GM12872 (cell line): Measurements from ENCODE around the gene MPC1.

Experiments
- CTCF ChIP-seq: IDR thresholded peaks from 3 replicates; pipeline ENCODE4 v1.5.1; 2011; ENCODE audit warnings: low read depth, mild to moderate bottlenecking, low read length, moderate library complexity; ENCODE audit not compliant: insufficient read depth

The MPC1 gene

DNA sequence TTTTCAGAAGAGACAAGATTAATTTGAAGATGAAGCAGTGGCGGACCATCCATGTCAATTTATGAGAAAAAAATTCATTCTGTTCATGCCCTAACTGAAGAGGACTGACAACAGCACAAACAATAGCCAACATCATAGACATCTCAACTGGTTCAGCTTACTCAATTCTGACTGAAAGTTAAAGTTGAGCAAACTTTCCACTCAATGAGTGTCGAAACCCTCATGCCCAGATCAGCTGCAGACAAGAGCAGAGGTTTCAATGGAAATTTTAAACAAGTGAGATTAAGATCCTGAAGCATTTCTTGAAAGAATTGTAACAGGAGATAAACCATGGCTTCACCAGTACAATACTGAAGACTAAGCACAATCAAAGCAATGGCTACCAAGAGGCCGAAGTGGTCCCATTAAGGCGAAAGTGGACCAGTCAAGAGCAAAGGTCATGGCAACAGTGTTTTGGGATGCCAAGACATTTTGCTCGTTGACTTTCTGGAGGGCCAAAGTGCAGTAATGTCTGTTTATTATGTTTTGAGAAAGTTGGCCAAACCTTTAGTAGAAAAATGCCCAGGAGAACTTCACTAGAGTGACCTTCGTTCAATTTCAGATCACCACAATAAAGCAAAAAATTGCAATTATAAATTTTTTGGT is 34.3 kb downstream of the MPC1 start:
- no peak for TF ChIP-seq CTCF

GRCh38 chr6:166346965-166347364 is 35.8 kb downstream of the MPC1 start:
- no peak for TF ChIP-seq CTCF

- TF ChIP-seq CTCF = no peak
These were observed 36.3 kb downstream of the MPC1 start for GRCh38 chr6:166346449-166346848.

- no peak for TF ChIP-seq CTCF
These were observed 38.5 kb downstream of the MPC1 start for GRCh38 chr6:166344240-166344639.

GRCh38 chr6:166343150-166343487 is 39.6 kb downstream of the MPC1 start:
- no peak for TF ChIP-seq CTCF

DNA sequence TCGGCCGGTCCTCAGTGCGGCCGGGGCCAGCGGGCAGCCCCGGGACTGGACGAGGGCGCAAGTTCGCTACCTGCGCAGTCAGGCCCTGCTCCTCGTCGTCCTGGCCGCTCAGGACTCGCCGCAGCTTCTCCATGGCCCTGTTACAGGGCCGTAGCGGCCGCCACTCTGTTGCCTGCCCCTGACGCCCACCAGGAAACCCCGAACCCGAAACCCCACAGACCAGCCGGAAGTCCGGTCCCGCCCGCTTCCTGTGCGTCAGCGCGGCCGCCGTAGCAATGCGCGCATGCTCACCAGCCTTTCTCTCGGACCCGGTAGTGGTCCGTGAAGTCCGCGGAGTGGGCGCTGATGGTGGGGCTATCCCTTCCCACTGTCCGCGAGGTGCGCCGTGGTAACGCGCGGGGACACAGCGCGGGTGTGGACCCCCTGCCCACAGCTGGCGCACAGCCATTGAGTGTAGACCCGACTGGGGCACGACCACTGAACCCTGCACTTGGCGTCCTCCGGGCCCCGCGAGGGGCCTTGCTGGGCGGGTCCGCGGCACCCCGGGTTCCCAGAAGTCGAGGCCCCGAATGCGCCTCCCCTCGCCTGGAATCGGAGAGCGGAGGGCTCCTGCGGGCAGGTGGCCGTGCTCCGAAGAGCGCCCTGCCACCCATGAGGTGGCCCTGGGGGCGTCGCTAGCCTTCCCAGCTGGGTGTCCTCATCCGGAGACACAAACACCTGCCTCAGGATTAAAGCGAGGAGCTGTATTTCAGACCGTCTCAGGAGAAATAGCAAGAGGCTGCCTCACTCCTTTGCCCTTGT is 40.2 kb downstream of the MPC1 start, which contains the start of gene SFT2D1:
Gene SFT2D1, minus strand, starts transcription at position 197 of the 801 bp plus-strand sequence. Its CDS starts 64 bp downstream, at position 133.
- TF ChIP-seq CTCF = no peak

- TF ChIP-seq CTCF = no peak
These were observed 40.8 kb downstream of the MPC1 start for GRCh38 chr6:166341977-166342348.
